Measurements from ENCODE around the gene PITPNB. TPM values are rescaled to one million over a fixed set of nuclear protein-coding genes. Genes with fewer than 3 reads are reported as not detected.

Gene PITPNB
- total RNA-seq, 2 donors from 2014 or later, result 59.6 to 68.2 TPM

GRCh38 chr22:27959335-27960090 is 40.5 kb upstream of the PITPNB start:
- H3K4me3 ChIP-seq (ENCODE audit: low read length), result no peak overlapping the region
- Mint-ChIP-seq H3K4me1 (peaks cover 9% of the 10 kb centered on the region), H3K9me3 (peaks cover 11% of the 10 kb centered on the region), H3K27me3 (ENCODE audit: insufficient read depth) (no peaks in the 10 kb centered on the region), H3K27ac (no peak overlapping the region), H3K36me3 (ENCODE audit: low read depth) (peaks cover 11% of the 10 kb centered on the region), H3K4me3 (no peak overlapping the region)
- no peaks in the 10 kb centered on the region for H3K27me3 ChIP-seq (ENCODE audit: control insufficient read depth, insufficient read depth, low read length, poor library complexity, severe bottlenecking)
- 78 to 80% methylated on average over 8 of the region's 8 CpGs for WGBS, 2 experiments (ENCODE audit: insufficient coverage in 1 of 2, insufficient read length in 1 of 2)
- no peak overlapping the region for H3K9ac ChIP-seq (ENCODE audit: extremely low read depth, low read length, poor library complexity, severe bottlenecking)
- DNase-seq, result no peak
- H3K36me3 ChIP-seq (ENCODE audit: control insufficient read depth, insufficient read depth, low read length), result no peaks in the 10 kb centered on the region
- H3K4me1 ChIP-seq (ENCODE audit: control insufficient read depth, insufficient read depth, low read length), result no peaks in the 10 kb centered on the region
- no peak overlapping the region for H3K27ac ChIP-seq (ENCODE audit: low read depth, low read length)
- TF ChIP-seq, protein P1, sequence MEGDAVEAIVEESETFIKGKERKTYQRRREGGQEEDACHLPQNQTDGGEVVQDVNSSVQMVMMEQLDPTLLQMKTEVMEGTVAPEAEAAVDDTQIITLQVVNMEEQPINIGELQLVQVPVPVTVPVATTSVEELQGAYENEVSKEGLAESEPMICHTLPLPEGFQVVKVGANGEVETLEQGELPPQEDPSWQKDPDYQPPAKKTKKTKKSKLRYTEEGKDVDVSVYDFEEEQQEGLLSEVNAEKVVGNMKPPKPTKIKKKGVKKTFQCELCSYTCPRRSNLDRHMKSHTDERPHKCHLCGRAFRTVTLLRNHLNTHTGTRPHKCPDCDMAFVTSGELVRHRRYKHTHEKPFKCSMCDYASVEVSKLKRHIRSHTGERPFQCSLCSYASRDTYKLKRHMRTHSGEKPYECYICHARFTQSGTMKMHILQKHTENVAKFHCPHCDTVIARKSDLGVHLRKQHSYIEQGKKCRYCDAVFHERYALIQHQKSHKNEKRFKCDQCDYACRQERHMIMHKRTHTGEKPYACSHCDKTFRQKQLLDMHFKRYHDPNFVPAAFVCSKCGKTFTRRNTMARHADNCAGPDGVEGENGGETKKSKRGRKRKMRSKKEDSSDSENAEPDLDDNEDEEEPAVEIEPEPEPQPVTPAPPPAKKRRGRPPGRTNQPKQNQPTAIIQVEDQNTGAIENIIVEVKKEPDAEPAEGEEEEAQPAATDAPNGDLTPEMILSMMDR (conservative IDR thresholded peaks at IDR 0.05), result no peak
- H3K9me3 ChIP-seq (ENCODE audit: control insufficient read depth, low read length), result no peaks in the 10 kb centered on the region

- no peak overlapping the region for H3K4me3 ChIP-seq (ENCODE audit: low read length)
- no peak overlapping the region for H3K9ac ChIP-seq (ENCODE audit: extremely low read depth, low read length, poor library complexity, severe bottlenecking)
- no peak overlapping the region for H3K27ac ChIP-seq (ENCODE audit: low read depth, low read length)
- H3K4me3 Mint-ChIP-seq, result no peak overlapping the region
- no peaks in the 10 kb centered on the region for H3K4me1 ChIP-seq (ENCODE audit: control insufficient read depth, insufficient read depth, low read length)
- peaks cover 11% of the 10 kb centered on the region for H3K36me3 Mint-ChIP-seq (ENCODE audit: low read depth)
- no peaks in the 10 kb centered on the region for H3K9me3 ChIP-seq (ENCODE audit: control insufficient read depth, low read length)
- no peak overlapping the region for H3K27ac Mint-ChIP-seq
- peaks cover 8% of the 10 kb centered on the region for H3K4me1 Mint-ChIP-seq
- TF ChIP-seq, protein P1 (conservative IDR thresholded peaks at IDR 0.05), result no peak
- H3K27me3 ChIP-seq (ENCODE audit: control insufficient read depth, insufficient read depth, low read length, poor library complexity, severe bottlenecking), result no peaks in the 10 kb centered on the region
- H3K36me3 ChIP-seq (ENCODE audit: control insufficient read depth, insufficient read depth, low read length), result no peaks in the 10 kb centered on the region
- no peaks in the 10 kb centered on the region for H3K27me3 Mint-ChIP-seq (ENCODE audit: insufficient read depth)
- DNase-seq, result no peak
- WGBS, 2 experiments (ENCODE audit: insufficient coverage in 1 of 2, insufficient read length in 1 of 2), result 88 to 100% methylated on average over 2 to 3 of the region's 3 CpGs
- peaks cover 8% of the 10 kb centered on the region for H3K9me3 Mint-ChIP-seq
Observed at GRCh38 chr22:27952779-27953178, 33.7 kb upstream of the PITPNB start.

DNA sequence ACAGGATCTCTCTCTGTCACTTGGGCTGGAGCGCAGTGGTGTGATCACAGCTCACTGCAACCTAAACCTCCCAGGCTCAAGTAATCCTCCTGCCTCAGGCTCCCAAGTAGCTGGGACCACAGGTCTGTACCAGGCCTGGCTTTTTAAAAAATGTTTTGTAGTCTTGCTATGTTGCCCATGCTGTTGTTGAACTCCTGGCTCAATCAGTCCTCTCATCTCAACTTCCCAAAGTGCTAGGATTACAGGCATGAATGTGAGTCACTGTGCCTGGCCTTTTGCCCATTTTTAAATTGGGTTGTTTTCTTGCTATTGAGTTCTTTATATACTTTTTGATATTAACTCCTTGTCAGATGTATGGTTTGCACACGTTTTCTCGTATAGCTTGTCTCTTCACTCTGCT is 33.0 kb upstream of the PITPNB start:
- Mint-ChIP-seq H3K27ac (no peak overlapping the region), H3K4me1 (peaks cover 14% of the 10 kb centered on the region), H3K4me3 (no peak overlapping the region), H3K9me3 (peaks cover 3% of the 10 kb centered on the region), H3K36me3 (ENCODE audit: low read depth) (peaks cover 4% of the 10 kb centered on the region), H3K27me3 (ENCODE audit: insufficient read depth) (no peaks in the 10 kb centered on the region)
- H3K4me3 ChIP-seq (ENCODE audit: low read length), result no peak overlapping the region
- H3K36me3 ChIP-seq (ENCODE audit: control insufficient read depth, insufficient read depth, low read length), result no peaks in the 10 kb centered on the region
- H3K27ac ChIP-seq (ENCODE audit: low read depth, low read length), result no peak overlapping the region
- DNase-seq, result no peak
- H3K9me3 ChIP-seq (ENCODE audit: control insufficient read depth, low read length), result no peaks in the 10 kb centered on the region
- TF ChIP-seq, protein P1 (conservative IDR thresholded peaks at IDR 0.05), result no peak
- H3K9ac ChIP-seq (ENCODE audit: extremely low read depth, low read length, poor library complexity, severe bottlenecking), result no peak overlapping the region
- no peaks in the 10 kb centered on the region for H3K27me3 ChIP-seq (ENCODE audit: control insufficient read depth, insufficient read depth, low read length, poor library complexity, severe bottlenecking)
- no peaks in the 10 kb centered on the region for H3K4me1 ChIP-seq (ENCODE audit: control insufficient read depth, insufficient read depth, low read length)
- 89 to 100% methylated on average over 1 to 3 of the region's 3 CpGs for WGBS, 2 experiments (ENCODE audit: insufficient coverage in 1 of 2, insufficient read length in 1 of 2)
